HG02840 (cell line): ENCODE measurements around the gene EZH2.

Source experiments
- ATAC-seq: cut with Tn5 transposase; IDR thresholded peaks from one replicate; pipeline ENCODE4 v1.9.1; 2021; ENCODE audit warnings: mild to moderate bottlenecking, moderate library complexity, moderate number of reproducible peaks; ENCODE audit not compliant: unreplicated experiment, low FRiP score

The EZH2 gene

DNA sequence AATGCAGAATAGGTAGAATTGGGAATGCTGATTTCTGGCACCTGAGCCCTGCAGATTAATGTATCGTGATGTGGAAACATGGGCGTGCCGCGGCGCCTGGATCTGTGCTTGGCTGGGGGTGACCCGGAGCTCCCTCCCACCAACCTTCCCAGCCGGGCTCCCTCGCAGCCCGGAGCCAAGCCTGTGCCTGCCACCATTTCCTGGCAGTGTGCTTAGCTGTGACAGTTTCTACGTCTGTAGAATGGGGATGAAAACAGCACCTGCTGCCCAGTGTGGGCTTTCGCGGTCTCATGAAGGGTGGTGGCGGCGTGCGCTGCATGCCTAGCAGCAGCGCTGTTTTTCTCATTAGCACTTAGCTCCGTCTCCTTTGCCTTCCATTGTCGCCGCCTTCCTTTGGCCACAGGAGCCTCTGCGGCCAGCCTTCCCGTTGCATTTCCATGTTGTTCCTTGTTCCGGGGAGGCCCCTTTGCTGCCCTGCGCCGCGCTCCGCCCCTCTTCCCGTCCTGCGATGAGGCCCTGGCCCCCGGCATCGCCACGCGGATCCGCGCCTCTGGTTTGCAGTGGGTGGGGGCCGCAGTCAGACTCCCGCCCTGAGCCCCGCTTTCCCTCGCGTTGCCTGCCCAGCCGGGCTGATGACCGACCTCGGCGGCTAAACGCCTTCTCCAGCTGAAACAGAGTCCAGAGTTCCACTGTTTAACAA is 101.2 kb downstream of the EZH2 start:
- ATAC-seq: no peak

DNA sequence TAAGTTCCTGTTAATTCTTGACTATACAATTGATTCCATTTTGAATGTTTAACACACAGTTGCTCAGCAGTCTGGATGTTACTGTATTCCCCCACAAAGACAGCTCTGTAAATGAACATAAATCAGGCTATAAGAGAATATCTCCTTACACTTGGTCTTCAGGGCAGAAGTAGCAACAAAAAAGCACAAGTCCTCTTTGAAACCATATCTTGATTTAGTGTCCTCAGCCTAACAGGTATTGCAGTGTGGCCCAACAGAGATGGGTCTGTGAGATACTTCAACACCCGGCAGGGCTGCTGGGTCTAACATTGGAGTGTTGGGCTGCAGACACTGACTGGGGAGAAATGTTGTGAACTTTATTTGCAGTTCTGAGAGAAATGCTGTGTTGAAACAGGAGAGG is 109.6 kb downstream of the EZH2 start:
- ATAC-seq: no peak

DNA sequence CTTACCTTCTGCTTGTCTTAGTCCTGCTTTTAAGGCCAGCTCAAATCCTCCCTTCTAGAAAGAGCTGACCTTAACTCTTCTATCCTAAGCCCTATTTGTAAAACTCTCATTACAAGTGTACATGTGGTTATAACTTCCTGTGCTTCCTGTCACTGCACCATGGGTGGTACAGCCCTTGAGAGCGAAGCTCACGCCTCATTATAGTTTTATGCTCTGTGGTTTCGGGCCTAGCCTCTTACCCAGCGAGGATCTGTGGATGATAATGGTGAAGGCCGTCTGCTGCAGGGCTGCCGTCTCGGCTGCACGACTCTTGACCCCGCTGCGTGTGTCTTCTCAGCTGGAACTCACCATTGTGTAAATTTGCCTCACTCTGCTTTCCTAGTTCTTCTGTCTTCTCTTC is 110.8 kb downstream of the EZH2 start:
- peak; percentile 58 for ATAC-seq

DNA sequence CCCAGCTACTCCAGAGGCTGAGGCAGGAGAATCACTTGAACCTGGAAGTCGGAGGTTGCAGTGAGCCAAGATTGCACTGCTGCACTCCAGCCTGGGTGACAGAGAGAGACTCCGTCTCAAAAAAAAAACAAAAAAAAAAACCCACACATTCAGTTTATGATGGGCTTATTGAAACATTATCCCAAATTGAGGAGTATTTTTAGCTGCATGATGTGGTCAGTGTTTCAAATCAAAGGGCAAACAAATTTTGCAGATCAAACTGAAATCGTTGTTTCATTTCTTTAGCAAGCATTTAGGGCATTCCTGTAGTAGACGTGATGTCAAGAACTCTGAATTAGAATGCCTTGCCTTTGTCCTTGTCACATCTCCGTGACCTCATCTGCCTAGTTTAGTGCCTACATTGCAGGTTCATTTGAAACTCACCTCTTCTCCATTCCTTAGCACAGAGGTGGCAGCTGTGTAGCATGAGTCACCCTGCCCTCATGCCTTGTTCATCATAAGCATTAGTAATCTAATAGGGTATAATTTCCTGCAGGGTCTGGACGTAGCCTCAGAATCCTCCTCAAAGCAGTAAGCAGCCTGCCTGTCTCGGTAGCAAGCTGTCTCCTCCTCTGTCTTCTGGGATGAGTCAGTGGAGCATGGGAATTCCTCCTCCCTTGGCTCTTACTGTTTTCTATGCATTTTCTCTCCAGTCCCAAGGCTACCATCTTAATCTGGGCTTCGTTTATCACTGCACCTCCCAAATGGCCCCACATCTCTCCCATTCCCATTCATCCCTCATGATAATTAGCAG is 111.6 kb downstream of the EZH2 start:
- ATAC-seq: no peak

DNA sequence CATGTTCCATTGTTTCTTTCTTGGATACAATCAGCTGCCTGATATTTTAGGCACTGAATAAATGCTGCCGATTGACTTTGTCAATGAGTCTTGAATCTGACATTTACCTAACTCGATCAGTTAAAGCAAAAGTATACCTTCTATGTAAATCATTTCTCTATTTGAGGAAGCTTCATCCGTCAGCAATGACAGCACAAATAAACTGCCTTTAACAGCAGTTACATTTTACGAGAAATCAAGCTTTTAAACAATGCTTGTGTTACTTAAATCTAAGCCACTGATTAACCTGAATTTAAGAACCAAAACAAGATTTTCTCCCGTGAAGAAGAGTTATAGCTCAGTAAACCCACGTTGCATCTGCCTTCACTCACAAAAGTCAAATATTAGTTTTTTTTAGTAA is 114.1 kb downstream of the EZH2 start:
- no peak for ATAC-seq

DNA sequence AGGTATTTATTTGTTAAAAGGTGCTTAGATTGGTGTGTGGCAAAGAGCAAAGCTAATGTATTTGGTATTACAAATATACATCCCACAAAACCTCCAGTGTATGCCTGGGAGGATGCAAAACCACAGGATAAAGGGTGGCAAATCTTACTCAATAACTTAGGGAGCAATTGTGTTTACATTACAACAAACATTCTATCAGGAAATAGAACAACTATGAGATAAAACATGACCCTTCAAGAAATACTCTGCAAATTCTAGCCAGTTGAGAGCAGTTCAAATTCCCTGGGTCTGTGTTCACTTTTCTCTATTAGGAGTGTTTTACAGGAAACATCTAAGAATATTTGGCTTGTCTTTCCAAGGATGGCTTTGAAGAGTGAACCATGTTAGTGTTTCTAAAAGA is 120.5 kb downstream of the EZH2 start:
- ATAC-seq: no peak

DNA sequence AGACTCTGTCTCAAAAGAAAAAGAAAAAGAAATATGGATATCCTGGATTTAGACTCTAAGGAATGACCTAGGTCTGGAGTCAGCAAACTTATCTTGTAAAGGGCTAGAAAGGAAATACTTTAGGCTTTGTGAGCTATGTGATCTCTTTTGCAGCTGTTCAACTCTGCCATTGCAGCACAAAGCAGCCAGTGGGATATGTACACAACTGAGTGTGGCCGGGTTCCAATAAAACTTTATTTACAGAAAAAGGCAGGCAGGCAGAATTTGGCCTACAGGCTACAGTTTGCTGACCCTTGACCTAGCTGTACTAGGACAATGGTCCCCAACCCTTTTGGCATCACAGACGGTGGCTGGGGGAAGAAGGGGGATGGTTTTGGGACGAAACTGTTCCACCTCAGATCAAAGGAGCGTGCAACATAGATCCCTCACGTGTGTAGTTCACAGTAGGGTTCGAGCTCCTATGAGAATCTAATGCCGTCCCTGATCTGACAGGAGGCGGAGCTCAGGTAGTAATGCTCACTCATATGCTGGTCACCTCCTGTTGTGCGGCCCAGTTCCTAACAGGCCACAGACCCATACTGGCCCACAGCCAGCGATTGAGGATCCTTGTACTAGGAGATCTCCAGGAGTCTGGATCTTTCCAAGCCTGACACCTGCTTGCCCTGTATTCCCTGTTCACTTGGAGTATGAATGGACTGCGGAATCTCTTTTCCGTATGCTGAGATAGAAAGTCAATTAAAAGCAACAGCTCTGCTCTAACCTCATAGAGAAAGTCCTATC is 122.4 kb downstream of the EZH2 start:
- no peak for ATAC-seq
